A549 (cell line): ENCODE measurements around the gene WWC1. TPM values are rescaled to one million over a fixed set of nuclear protein-coding genes. Genes with fewer than 3 reads are reported as not detected.

Source experiments
- ATAC-seq, 2 experiments: fragments of 200-7000 bp in 1 of 2; fragments of >200 bp in 1 of 2; cut with Nextera tagmentation in 1 of 2; cut with Tn5 transposase in 1 of 2; 3 replicates each; pipeline versions ENCODE4 v1.8.0 to v1.9.1; 2018 to 2020; ENCODE audit warnings: mild to moderate bottlenecking in 1 of 2, moderate library complexity in 1 of 2
- CTCF ChIA-PET: fragments of 300-600 bp; sonication (Branson Sonifier 250); formaldehyde crosslinking; extraction: SDS; loops from one replicate; lab custom pipeline; 2021; ENCODE audit warnings: antibody characterized with exemption, inconsistent platforms; lab: Yijun Ruan, JAX
- POLR2A ChIA-PET: fragments of 350-600 bp; formaldehyde crosslinking; extraction: SDS; loops from one replicate; lab custom pipeline; 2021; ENCODE audit warnings: antibody characterized with exemption, inconsistent platforms; lab: Yijun Ruan, JAX
- DNase-seq, 2 experiments: peaks; one replicate each; pipeline versions ENCODE4 v3.0.0 to v3.0.0-alpha.2; 2011 to 2016; ENCODE audit warnings: low read depth in 1 of 2, low spot score in 1 of 2
- FAIRE-seq: peaks from 2 replicates; lab custom pipeline; 2011; peaks lifted over from hg19 to GRCh38; lab: Jason Lieb, UNC
- H3K27ac ChIP-seq, 2 experiments: fragments of >200 bp; sonication (Bioruptor Twin); formaldehyde crosslinking; 3 replicates each; pipeline ENCODE4 v1.5.1; 2016 to 2017
- H3K4me1 ChIP-seq: fragments of >200 bp; sonication (Bioruptor Twin); formaldehyde crosslinking; 3 replicates; pipeline ENCODE4 v1.6.1; 2016
- H3K4me2 ChIP-seq: fragments of >200 bp; sonication (Bioruptor Twin); formaldehyde crosslinking; 3 replicates; pipeline ENCODE4 v1.6.1; 2016
- H3K4me3 ChIP-seq: fragments of >200 bp; sonication (Bioruptor Twin); formaldehyde crosslinking; 3 replicates; pipeline ENCODE4 v1.5.1; 2016
- H3K9me3 ChIP-seq: fragments of >200 bp; sonication (Bioruptor Twin); formaldehyde crosslinking; 3 replicates; pipeline ENCODE4 v1.6.1; 2016
- BHLHE40 ChIP-seq: IDR thresholded peaks from 2 replicates; pipeline ENCODE4 v1.6.1; 2012; ENCODE audit warnings: low read depth, low read length, inconsistent platforms
- CHD2 ChIP-seq: fragments of 150-350 bp; IDR thresholded peaks from 2 replicates; pipeline ENCODE4 v1.6.1; 2014; ENCODE audit warnings: low read length; ENCODE audit not compliant: partially characterized antibody
- FOSB ChIP-seq: fragments of 250-450 bp; sonication (Bioruptor Pico); IDR thresholded peaks from 2 replicates; pipeline ENCODE4 v1.5.0; 2020; ENCODE audit warnings: mild to moderate bottlenecking, moderate library complexity
- FOSL2 ChIP-seq, 2 experiments: fragments of 450-650 bp in 1 of 2; fragments of >200 bp in 1 of 2; sonication (Bioruptor Twin) in 1 of 2; formaldehyde crosslinking; IDR thresholded peaks; 2 replicates each; pipeline versions ENCODE4 v1.5.0 to v1.6.1; 2016 to 2020; ENCODE audit warnings: mild to moderate bottlenecking in 1 of 2, moderate library complexity in 1 of 2
- GATA3 ChIP-seq: IDR thresholded peaks from 2 replicates; pipeline ENCODE4 v1.6.1; 2012; ENCODE audit warnings: borderline replicate concordance
- HDAC2 ChIP-seq: fragments of 200-600 bp; sonication (generic); IDR thresholded peaks from 2 replicates; pipeline ENCODE4 v1.6.1; 2016
- HES2 ChIP-seq: fragments of >200 bp; sonication (Bioruptor Twin); formaldehyde crosslinking; IDR thresholded peaks from 2 replicates; pipeline ENCODE4 v1.6.1; 2016
- JUN ChIP-seq, 2 experiments: fragments of >200 bp; sonication (Bioruptor Twin); formaldehyde crosslinking; IDR thresholded peaks; 2 replicates in 1 of 2; 3 replicates in 1 of 2; pipeline ENCODE4 v1.6.1; 2016 to 2017
- MAX ChIP-seq: IDR thresholded peaks from 2 replicates; pipeline ENCODE4 v1.6.1; 2012
- MAZ ChIP-seq: fragments of 150-350 bp; IDR thresholded peaks from 2 replicates; pipeline ENCODE4 v1.6.1; 2014; ENCODE audit warnings: antibody characterized with exemption, low read depth, low read length, borderline replicate concordance
- MYC ChIP-seq: IDR thresholded peaks from 2 replicates; pipeline ENCODE4 v1.6.1; 2012; ENCODE audit warnings: mild to moderate bottlenecking, inconsistent platforms, low read length, improper control_type of control experiment, borderline replicate concordance
- NPAS2 ChIP-seq: fragments of 250-450 bp; sonication (Bioruptor Pico); IDR thresholded peaks from 2 replicates; pipeline ENCODE4 v1.8.0; 2022; ENCODE audit warnings: mild to moderate bottlenecking, moderate library complexity, borderline replicate concordance
- NR3C1 ChIP-seq: fragments of >200 bp; sonication (Bioruptor Twin); formaldehyde crosslinking; IDR thresholded peaks from 3 replicates; pipeline ENCODE4 v1.6.1; 2017
- PHF8 ChIP-seq: fragments of 200-600 bp; sonication (generic); IDR thresholded peaks from 2 replicates; pipeline ENCODE4 v1.6.1; 2016; ENCODE audit warnings: low read depth, mild to moderate bottlenecking, antibody characterized with exemption, moderate library complexity, borderline replicate concordance
- POLR2A ChIP-seq: IDR thresholded peaks from 2 replicates; pipeline ENCODE4 v1.6.1; 2012; ENCODE audit warnings: mild to moderate bottlenecking, low read length
- POLR2AphosphoS2 ChIP-seq: conservative IDR thresholded peaks from 2 replicates; pipeline ENCODE4 v1.6.1; 2012; ENCODE audit warnings: low read length, improper control_type of control experiment, inconsistent platforms
- RAD21 ChIP-seq, 2 experiments: fragments of >200 bp in 1 of 2; sonication (Bioruptor Twin) in 1 of 2; formaldehyde crosslinking in 1 of 2; IDR thresholded peaks in 1 of 2; conservative IDR thresholded peaks in 1 of 2; 2 replicates in 1 of 2; 3 replicates in 1 of 2; pipeline ENCODE4 v1.6.1; 2012 to 2018; ENCODE audit warnings: inconsistent platforms in 1 of 2
- RARB ChIP-seq: fragments of 250-450 bp; sonication (Bioruptor Pico); IDR thresholded peaks from 2 replicates; pipeline ENCODE4 v1.8.0; 2021; ENCODE audit warnings: mild to moderate bottlenecking, moderate library complexity
- TP53 ChIP-seq: fragments of 250-450 bp; sonication (Bioruptor Pico); IDR thresholded peaks from 2 replicates; pipeline ENCODE4 v1.5.0; 2021; ENCODE audit warnings: mild to moderate bottlenecking, moderate library complexity
- ZSCAN20 ChIP-seq: fragments of 250-450 bp; sonication (Bioruptor Pico); IDR thresholded peaks from 2 replicates; pipeline ENCODE4 v1.8.0; 2022; ENCODE audit warnings: mild to moderate bottlenecking, moderate library complexity
- WGBS: methylation state at CpG from one replicate; pipeline ENCODE4 v1.1.6; 2017; ENCODE audit errors: missing lambda C conversion rate; 5-methylcytosine and 5-hydroxymethylcytosine counted together
- polyA plus RNA-seq, 4 experiments: library from polyadenylated mRNA; depleted of rRNA in 3 of 4; stranded (reverse); fragments of >200 nt; fragmentation: RNase III in 1 of 4; extraction: RNeasy Plus Mini Kit Qiagen cat#74134 plus additional on column Dnase treatment in 1 of 4; gene quantifications; 2 replicates in 3 of 4; 3 replicates in 1 of 4; pipeline ENCODE4 v1.2.3, GENCODE V29; 2011 to 2017
- TF ChIP-seq, protein P1 (sequence below): fragments of 450-650 bp; IDR thresholded peaks from 2 replicates; pipeline ENCODE4 v1.6.1; 2014; ENCODE audit warnings: antibody characterized with exemption
- TF ChIP-seq, protein P2 (sequence below): fragments of 150-350 bp; IDR thresholded peaks from 2 replicates; pipeline ENCODE4 v1.6.1; 2014; ENCODE audit warnings: low read depth, mild to moderate bottlenecking, low read length
- TF ChIP-seq, protein P3 (sequence below): fragments of >200 bp; sonication (Bioruptor Twin); formaldehyde crosslinking; IDR thresholded peaks from 3 replicates; pipeline ENCODE4 v1.6.1; 2016

The WWC1 gene
- polyA plus RNA-seq, 2 of the 4 experiments (the other 2 are of a cell fraction) = 88.5 to 98.1 TPM

DNA sequence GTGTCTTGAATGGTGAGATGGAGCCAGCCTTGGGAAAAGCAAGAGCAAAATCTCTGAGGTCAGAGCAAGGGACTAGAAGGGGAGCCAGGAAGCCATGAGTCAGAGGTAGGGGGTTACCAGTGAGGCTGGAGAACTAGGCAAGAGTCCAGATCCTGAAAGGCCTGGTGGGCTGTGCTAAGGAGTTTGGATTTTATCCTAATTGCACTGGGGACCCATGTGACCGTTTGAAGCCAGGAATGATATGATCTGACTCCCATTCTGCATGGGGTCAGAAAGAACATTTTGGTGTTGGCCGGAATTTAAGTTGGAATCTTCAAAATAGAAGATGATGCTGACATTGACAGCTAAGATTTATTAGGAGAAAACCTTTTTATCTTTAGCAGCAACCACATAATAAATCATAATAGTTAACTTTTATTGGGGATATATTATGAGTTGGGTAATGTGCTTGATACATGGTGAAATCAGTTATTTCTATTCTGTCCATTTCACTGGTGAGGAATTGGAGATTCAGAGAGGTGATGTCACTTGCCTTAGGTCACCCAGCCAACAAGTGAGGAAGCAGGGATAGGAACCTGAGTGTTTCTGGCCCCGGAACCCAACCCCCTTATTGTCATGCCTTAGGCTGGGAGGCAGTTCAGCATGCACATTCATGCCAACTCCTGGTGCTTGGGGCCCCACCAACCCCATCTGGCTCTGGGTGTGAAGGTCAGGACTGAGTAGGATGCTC lies 133.3 kb downstream of the WWC1 start:
- POLR2A ChIA-PET = no interaction called here
- 77% methylated on average over 3 of the region's 3 CpGs for whole genome bisulfite sequencing
- H3K9me3 ChIP-seq = no peaks in the 10 kb centered on the region
- no peak overlapping the region for H3K4me3 ChIP-seq
- ATAC-seq = peak in 1 of 2 experiments; percentile 37; a peak in 3 of 6 replicates
- no peak for FAIRE-seq
- CTCF ChIA-PET = interaction anchor here (0.6 to 1.6 kb wide), 3 partner anchors 19 to 156 kb away, joined by 3 to 7 read pairs (median 3); no protein-coding TSS in a partner anchor
- DNase-seq = peak in 1 of 2 experiments; percentile 22
- H3K4me2 ChIP-seq = peak overlapping the region; percentile 42; the same call in 2 of the 3 replicates
- H3K27ac ChIP-seq = peak overlapping the region; percentile 24 to 80; a peak in 4 of 6 replicates
- TF ChIP-seq POLR2A (no peak), RAD21 (conservative IDR thresholded peaks at IDR 0.05 in 1 of 2, IDR thresholded peaks at IDR 0.05 in 1 of 2) (no peak), NPAS2 (no peak), NR3C1 (no peak), JUN (IDR thresholded peaks at IDR 0.05) (no peak)
- peaks cover 34% of the 10 kb centered on the region for H3K4me1 ChIP-seq

DNA sequence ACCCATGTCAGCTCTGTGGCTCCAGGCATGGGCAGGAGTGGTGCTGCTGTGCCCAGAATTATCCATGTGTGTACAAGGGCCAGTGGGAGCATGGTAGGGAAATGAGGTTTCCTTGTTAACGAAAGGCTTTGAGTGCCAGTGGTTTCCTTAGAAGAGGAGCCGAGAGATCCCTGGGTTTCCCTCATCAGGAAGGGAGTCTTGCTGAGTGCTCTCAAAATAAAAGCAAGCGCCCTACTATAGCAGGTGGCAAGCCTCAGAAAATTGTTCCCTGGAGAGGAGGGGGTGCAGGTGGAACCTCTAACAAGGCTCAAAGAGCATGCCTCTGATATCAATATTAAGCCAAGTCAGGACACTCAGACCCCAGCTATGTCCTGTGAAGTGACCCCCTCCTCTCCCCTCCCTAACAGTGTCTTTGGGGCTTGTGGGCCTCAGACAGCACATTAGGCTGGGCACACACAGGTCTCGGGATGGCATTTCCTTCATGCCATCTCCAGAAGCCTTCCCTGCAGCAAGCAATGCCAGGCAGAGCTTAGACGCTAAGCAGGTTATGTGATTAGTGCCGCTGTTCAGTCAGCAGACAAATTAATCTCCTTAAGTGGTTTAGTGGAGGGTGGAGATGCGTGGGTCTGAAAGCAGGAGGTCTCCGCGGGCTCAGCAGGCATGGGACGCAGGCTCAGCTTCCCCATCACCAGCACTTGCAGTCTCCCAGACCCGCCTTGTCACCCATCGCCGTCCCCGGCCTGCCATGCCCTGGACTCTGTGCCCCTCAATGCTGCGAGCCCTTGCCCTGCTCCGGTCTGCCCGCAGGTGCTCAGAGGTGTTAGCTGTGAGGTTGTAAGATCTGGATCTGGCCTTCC lies 134.8 kb downstream of the WWC1 start:
- Histone ChIP-seq H3K4me2 (no peak overlapping the region), H3K4me1 (peaks cover 34% of the 10 kb centered on the region), H3K9me3 (no peaks in the 10 kb centered on the region), H3K4me3 (no peak overlapping the region), H3K27ac (peak overlapping the region in 1 of 2 experiments; percentile 27; a peak in 2 of 6 replicates)
- no peak for FAIRE-seq
- WGBS = 97% methylated on average over 17 of the region's 17 CpGs
- DNase-seq = no peak
- CTCF ChIA-PET = interaction anchor here (0.5 to 1.3 kb wide), 2 partner anchors 157 to 1864 kb away, joined by 3 to 7 read pairs; no protein-coding TSS in a partner anchor
- POLR2A ChIA-PET = no interaction called here
- ATAC-seq = no peak
- TF ChIP-seq, protein P1, sequence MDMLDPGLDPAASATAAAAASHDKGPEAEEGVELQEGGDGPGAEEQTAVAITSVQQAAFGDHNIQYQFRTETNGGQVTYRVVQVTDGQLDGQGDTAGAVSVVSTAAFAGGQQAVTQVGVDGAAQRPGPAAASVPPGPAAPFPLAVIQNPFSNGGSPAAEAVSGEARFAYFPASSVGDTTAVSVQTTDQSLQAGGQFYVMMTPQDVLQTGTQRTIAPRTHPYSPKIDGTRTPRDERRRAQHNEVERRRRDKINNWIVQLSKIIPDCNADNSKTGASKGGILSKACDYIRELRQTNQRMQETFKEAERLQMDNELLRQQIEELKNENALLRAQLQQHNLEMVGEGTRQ = no peak
- no peak for TF ChIP-seq GATA3
- TF ChIP-seq FOSL2 (IDR thresholded peaks at IDR 0.05) = no peak
- no peak for TF ChIP-seq FOSL2 (CRISPR knock-in tag; IDR thresholded peaks at IDR 0.05)
- TF ChIP-seq RARB (CRISPR knock-in tag) = no peak
- TF ChIP-seq MYC = no peak
- TF ChIP-seq HES2 = no peak
- TF ChIP-seq BHLHE40 = no peak
- no peak for TF ChIP-seq JUN (IDR thresholded peaks at IDR 0.05)
- TF ChIP-seq, protein P2, sequence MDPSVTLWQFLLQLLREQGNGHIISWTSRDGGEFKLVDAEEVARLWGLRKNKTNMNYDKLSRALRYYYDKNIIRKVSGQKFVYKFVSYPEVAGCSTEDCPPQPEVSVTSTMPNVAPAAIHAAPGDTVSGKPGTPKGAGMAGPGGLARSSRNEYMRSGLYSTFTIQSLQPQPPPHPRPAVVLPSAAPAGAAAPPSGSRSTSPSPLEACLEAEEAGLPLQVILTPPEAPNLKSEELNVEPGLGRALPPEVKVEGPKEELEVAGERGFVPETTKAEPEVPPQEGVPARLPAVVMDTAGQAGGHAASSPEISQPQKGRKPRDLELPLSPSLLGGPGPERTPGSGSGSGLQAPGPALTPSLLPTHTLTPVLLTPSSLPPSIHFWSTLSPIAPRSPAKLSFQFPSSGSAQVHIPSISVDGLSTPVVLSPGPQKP = no peak
- TF ChIP-seq ZSCAN20 (CRISPR knock-in tag) = no peak
- TF ChIP-seq MAZ = no peak
- no peak for TF ChIP-seq TP53 (CRISPR knock-in tag)
- no peak for TF ChIP-seq POLR2A
- no peak for TF ChIP-seq CHD2
- TF ChIP-seq MAX = no peak
- no peak for TF ChIP-seq FOSB (CRISPR knock-in tag)
- TF ChIP-seq, protein P3, sequence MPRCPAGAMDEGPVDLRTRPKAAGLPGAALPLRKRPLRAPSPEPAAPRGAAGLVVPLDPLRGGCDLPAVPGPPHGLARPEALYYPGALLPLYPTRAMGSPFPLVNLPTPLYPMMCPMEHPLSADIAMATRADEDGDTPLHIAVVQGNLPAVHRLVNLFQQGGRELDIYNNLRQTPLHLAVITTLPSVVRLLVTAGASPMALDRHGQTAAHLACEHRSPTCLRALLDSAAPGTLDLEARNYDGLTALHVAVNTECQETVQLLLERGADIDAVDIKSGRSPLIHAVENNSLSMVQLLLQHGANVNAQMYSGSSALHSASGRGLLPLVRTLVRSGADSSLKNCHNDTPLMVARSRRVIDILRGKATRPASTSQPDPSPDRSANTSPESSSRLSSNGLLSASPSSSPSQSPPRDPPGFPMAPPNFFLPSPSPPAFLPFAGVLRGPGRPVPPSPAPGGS = no peak
- no peak for TF ChIP-seq PHF8
- no peak for TF ChIP-seq HDAC2
- TF ChIP-seq POLR2AphosphoS2 = no peak
